Esophagus squamous epithelium (tissue), 4 donors: ENCODE measurements around the gene NR1D2.

ENCODE experiments used
- POLR2A ChIP-seq, 4 donors: fragments of 450-650 bp; IDR thresholded peaks; one replicate each; pipeline ENCODE4 v1.6.1; 2017; ENCODE audit warnings: antibody characterized with exemption in 4 of 4, mild to moderate bottlenecking in 4 of 4, moderate library complexity in 3 of 4
- TF ChIP-seq, protein P1 (sequence below), 6 experiments: fragments of 450-650 bp in 4 of 6; fragments of 200-600 bp in 2 of 6; sonication (generic) in 2 of 6; IDR thresholded peaks; one replicate each; pipeline ENCODE4 v1.5.1; 2016 to 2019; ENCODE audit warnings: antibody characterized with exemption in 6 of 6, mild to moderate bottlenecking in 4 of 6, moderate library complexity in 4 of 6

DNA sequence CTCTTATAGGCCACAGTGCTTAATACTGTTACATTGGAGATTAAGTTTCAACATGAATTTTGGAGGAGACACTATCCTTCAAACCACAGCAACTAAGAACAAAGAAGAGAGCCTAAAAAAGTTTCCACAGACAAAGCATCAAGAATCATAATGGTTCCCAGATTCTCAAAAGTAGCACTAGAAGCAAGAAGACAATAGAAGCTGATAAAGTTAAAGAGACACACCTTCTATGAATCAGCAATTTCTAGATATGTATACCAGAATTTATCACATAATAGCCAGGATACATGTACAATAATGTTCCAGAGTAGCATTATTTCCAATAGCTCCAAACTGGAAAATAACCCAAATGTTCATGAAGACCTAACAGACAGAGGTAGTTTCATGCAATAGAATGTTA, 40.5 kb upstream of the NR1D2 start:
- TF ChIP-seq, protein P1, sequence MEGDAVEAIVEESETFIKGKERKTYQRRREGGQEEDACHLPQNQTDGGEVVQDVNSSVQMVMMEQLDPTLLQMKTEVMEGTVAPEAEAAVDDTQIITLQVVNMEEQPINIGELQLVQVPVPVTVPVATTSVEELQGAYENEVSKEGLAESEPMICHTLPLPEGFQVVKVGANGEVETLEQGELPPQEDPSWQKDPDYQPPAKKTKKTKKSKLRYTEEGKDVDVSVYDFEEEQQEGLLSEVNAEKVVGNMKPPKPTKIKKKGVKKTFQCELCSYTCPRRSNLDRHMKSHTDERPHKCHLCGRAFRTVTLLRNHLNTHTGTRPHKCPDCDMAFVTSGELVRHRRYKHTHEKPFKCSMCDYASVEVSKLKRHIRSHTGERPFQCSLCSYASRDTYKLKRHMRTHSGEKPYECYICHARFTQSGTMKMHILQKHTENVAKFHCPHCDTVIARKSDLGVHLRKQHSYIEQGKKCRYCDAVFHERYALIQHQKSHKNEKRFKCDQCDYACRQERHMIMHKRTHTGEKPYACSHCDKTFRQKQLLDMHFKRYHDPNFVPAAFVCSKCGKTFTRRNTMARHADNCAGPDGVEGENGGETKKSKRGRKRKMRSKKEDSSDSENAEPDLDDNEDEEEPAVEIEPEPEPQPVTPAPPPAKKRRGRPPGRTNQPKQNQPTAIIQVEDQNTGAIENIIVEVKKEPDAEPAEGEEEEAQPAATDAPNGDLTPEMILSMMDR (IDR thresholded peaks at IDR 0.05) = no peak
- TF ChIP-seq POLR2A (IDR thresholded peaks at IDR 0.05) = no peak
